A172 (cell line): Measurements from ENCODE around the gene PCDHGB2. TPM values are rescaled to one million over a fixed set of nuclear protein-coding genes. Genes with fewer than 3 reads are reported as not detected.

ENCODE experiments used
- total RNA-seq: library from RNA; depleted of rRNA; stranded (reverse); fragments of >200 nt; shearing (Covaris generic); gene quantifications from 2 replicates; pipeline ENCODE4 v1.2.3, GENCODE V29; 2014; rRNA removed

The PCDHGB2 gene
- total RNA-seq, 1 experiment from 2014 or later: 0.34 TPM

Other genes with a start within 250 kb of the PCDHGB2 start
- gene PCDHB4, start 238.2 kb upstream of the PCDHGB2 start, total RNA-seq: 0.26 and 1.7 TPM in 2 replicates
- 45.5 and 52.8 TPM in 2 replicates for gene PCDHB5, start 224.8 kb upstream of the PCDHGB2 start, total RNA-seq
- gene PCDHB6, start 209.9 kb upstream of the PCDHGB2 start, total RNA-seq: 0.79 and 1.7 TPM in 2 replicates
- 5.2 and 6.9 TPM in 2 replicates for gene PCDHB7, start 187.3 kb upstream of the PCDHGB2 start, total RNA-seq
- 7.0 and 7.5 TPM in 2 replicates for gene PCDHB8, start 182.2 kb upstream of the PCDHGB2 start, total RNA-seq
- gene PCDHB16, start 177.6 kb upstream of the PCDHGB2 start, total RNA-seq: 4.2 and 7.9 TPM in 2 replicates
- 11.1 and 11.2 TPM in 2 replicates for gene PCDHB9, start 172.8 kb upstream of the PCDHGB2 start, total RNA-seq
- 3.9 and 7.1 TPM in 2 replicates for gene PCDHB10, start 167.6 kb upstream of the PCDHGB2 start, total RNA-seq
- 1.7 and 2.0 TPM in 2 replicates for gene PCDHB11, start 160.4 kb upstream of the PCDHGB2 start, total RNA-seq
- gene PCDHB12, start 151.3 kb upstream of the PCDHGB2 start, total RNA-seq: 0.69 and 2.5 TPM in 2 replicates
- 1.1 TPM in 2 replicates for gene PCDHB13, start 146.1 kb upstream of the PCDHGB2 start, total RNA-seq
- gene PCDHB14, start 136.7 kb upstream of the PCDHGB2 start, total RNA-seq: 17.6 and 18.2 TPM in 2 replicates
- 0.26 and 1.0 TPM in 2 replicates for gene PCDHB15, start 114.6 kb upstream of the PCDHGB2 start, total RNA-seq
- not detected in 2 replicates for gene SLC25A2, start 55.9 kb upstream of the PCDHGB2 start, total RNA-seq
- 109 and 119 TPM in 2 replicates for gene TAF7, start 39.2 kb upstream of the PCDHGB2 start, total RNA-seq
- 1.5 and 1.6 TPM in 2 replicates for gene PCDHGA1, start 29.5 kb upstream of the PCDHGB2 start, total RNA-seq
- gene PCDHGA2, start 21.2 kb upstream of the PCDHGB2 start, total RNA-seq: 0.57 and 1.1 TPM in 2 replicates
- 0.14 TPM in 1 of 2 replicates, not detected in the other for gene PCDHGA3, start 16.2 kb upstream of the PCDHGB2 start, total RNA-seq
- gene PCDHGB1, start 9.9 kb upstream of the PCDHGB2 start, total RNA-seq: 1.2 and 2.0 TPM in 2 replicates
- 1.1 and 1.4 TPM in 2 replicates for gene PCDHGA4, start 5.0 kb upstream of the PCDHGB2 start, total RNA-seq
- gene PCDHGA5, start 4.2 kb downstream of the PCDHGB2 start, total RNA-seq: 0.41 and 0.48 TPM in 2 replicates
- gene PCDHGB3, start 10.2 kb downstream of the PCDHGB2 start, total RNA-seq: 0.81 and 1.7 TPM in 2 replicates
- gene PCDHGA6, start 13.9 kb downstream of the PCDHGB2 start, total RNA-seq: 1.9 and 2.5 TPM in 2 replicates
- 0.69 TPM in 2 replicates for gene PCDHGA7, start 22.7 kb downstream of the PCDHGB2 start, total RNA-seq
- 0.07 TPM in 2 replicates for gene PCDHGB4, start 27.7 kb downstream of the PCDHGB2 start, total RNA-seq
- gene PCDHGA8, start 32.6 kb downstream of the PCDHGB2 start, total RNA-seq: 0.05 and 0.31 TPM in 2 replicates
- 0.10 TPM in 1 of 2 replicates, not detected in the other for gene PCDHGB5, start 38.0 kb downstream of the PCDHGB2 start, total RNA-seq
- gene PCDHGA9, start 42.8 kb downstream of the PCDHGB2 start, total RNA-seq: 2.8 and 3.4 TPM in 2 replicates
- gene PCDHGB6, start 48.0 kb downstream of the PCDHGB2 start, total RNA-seq: 0.10 and 0.33 TPM in 2 replicates
- gene PCDHGA10, start 53.0 kb downstream of the PCDHGB2 start, total RNA-seq: 4.7 and 5.3 TPM in 2 replicates
- 14.6 and 15.0 TPM in 2 replicates for gene PCDHGB7, start 57.7 kb downstream of the PCDHGB2 start, total RNA-seq
- 0.19 and 0.89 TPM in 2 replicates for gene PCDHGA11, start 61.1 kb downstream of the PCDHGB2 start, total RNA-seq
- 0.31 TPM in 1 of 2 replicates, not detected in the other for gene PCDHGA12, start 70.5 kb downstream of the PCDHGB2 start, total RNA-seq
- gene PCDHGC3, start 116.0 kb downstream of the PCDHGB2 start, total RNA-seq: 46.6 and 51.7 TPM in 2 replicates
- gene PCDHGC4, start 125.0 kb downstream of the PCDHGB2 start, total RNA-seq: 0.22 TPM in 1 of 2 replicates, not detected in the other
- gene PCDHGC5, start 129.1 kb downstream of the PCDHGB2 start, total RNA-seq: 1.1 and 3.7 TPM in 2 replicates